Measurements from ENCODE around the gene EXOC3L4.
"Not testable (repeated sequence)": the region's sequence is repeated elsewhere in the genome, so short reads cannot be mapped to it uniquely, and the experiment has no call there.

DNA sequence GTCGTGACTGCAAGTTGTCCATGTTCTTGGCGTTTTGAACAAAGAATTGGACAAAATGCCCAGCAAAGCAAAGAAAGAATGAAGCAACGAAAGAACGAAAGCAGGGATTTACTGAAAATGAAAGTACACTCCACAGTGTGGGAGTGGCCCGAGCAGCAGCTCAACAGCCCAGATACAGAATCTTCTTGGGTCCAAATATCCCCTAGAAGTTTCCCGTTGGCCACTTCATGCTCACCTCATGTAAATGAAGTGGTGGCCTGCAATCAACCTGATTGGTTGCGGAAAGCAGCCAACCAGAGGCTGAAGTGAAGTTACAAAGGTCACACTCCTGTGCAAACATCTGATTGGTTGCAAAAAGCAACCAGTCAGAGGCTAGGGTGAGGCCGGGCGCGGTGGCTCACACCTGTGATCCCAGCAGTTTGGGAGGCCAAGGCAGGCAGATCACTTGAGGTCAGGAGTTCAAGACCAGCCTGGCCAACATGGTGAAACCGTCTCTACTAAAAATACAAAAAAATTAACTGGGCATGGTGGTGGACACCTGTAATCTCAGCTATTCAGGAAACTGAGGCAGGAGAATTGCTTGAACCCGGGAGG is 20.7 kb downstream of the EXOC3L4 start:
- not testable (repeated sequence) for TF ChIP-seq POLR2AphosphoS5 (IDR thresholded peaks at IDR 0.05; ENCODE audit: low read depth, low read length); RCOR1 (IDR thresholded peaks at IDR 0.05; ENCODE audit: low read length); CHD2 (IDR thresholded peaks at IDR 0.05; ENCODE audit: low read length, partially characterized antibody); RAD21 (IDR thresholded peaks at IDR 0.05; ENCODE audit: low read length); SMC3 (IDR thresholded peaks at IDR 0.05; ENCODE audit: low read depth, low read length); NRF1 (IDR thresholded peaks at IDR 0.05; ENCODE audit: low read depth, low read length); GABPA (IDR thresholded peaks at IDR 0.05; ENCODE audit: low read depth); TCF12 (IDR thresholded peaks at IDR 0.05); EZH2phosphoT487 (IDR thresholded peaks at IDR 0.05; ENCODE audit: borderline replicate concordance, low read depth)
- TF ChIP-seq, protein P1, sequence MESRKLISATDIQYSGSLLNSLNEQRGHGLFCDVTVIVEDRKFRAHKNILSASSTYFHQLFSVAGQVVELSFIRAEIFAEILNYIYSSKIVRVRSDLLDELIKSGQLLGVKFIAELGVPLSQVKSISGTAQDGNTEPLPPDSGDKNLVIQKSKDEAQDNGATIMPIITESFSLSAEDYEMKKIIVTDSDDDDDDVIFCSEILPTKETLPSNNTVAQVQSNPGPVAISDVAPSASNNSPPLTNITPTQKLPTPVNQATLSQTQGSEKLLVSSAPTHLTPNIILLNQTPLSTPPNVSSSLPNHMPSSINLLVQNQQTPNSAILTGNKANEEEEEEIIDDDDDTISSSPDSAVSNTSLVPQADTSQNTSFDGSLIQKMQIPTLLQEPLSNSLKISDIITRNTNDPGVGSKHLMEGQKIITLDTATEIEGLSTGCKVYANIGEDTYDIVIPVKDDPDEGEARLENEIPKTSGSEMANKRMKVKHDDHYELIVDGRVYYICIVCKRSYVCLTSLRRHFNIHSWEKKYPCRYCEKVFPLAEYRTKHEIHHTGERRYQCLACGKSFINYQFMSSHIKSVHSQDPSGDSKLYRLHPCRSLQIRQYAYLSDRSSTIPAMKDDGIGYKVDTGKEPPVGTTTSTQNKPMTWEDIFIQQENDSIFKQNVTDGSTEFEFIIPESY (IDR thresholded peaks at IDR 0.05; ENCODE audit: borderline replicate concordance, low read depth), result not testable (repeated sequence)
- TF ChIP-seq, protein P2, sequence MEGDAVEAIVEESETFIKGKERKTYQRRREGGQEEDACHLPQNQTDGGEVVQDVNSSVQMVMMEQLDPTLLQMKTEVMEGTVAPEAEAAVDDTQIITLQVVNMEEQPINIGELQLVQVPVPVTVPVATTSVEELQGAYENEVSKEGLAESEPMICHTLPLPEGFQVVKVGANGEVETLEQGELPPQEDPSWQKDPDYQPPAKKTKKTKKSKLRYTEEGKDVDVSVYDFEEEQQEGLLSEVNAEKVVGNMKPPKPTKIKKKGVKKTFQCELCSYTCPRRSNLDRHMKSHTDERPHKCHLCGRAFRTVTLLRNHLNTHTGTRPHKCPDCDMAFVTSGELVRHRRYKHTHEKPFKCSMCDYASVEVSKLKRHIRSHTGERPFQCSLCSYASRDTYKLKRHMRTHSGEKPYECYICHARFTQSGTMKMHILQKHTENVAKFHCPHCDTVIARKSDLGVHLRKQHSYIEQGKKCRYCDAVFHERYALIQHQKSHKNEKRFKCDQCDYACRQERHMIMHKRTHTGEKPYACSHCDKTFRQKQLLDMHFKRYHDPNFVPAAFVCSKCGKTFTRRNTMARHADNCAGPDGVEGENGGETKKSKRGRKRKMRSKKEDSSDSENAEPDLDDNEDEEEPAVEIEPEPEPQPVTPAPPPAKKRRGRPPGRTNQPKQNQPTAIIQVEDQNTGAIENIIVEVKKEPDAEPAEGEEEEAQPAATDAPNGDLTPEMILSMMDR (IDR thresholded peaks at IDR 0.05), result not testable (repeated sequence)
- TF ChIP-seq, protein P3, sequence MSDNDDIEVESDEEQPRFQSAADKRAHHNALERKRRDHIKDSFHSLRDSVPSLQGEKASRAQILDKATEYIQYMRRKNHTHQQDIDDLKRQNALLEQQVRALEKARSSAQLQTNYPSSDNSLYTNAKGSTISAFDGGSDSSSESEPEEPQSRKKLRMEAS (IDR thresholded peaks at IDR 0.05; ENCODE audit: low read depth), result not testable (repeated sequence)
- TF ChIP-seq, protein P4, sequence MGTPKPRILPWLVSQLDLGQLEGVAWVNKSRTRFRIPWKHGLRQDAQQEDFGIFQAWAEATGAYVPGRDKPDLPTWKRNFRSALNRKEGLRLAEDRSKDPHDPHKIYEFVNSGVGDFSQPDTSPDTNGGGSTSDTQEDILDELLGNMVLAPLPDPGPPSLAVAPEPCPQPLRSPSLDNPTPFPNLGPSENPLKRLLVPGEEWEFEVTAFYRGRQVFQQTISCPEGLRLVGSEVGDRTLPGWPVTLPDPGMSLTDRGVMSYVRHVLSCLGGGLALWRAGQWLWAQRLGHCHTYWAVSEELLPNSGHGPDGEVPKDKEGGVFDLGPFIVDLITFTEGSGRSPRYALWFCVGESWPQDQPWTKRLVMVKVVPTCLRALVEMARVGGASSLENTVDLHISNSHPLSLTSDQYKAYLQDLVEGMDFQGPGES (IDR thresholded peaks at IDR 0.05; ENCODE audit: low read depth, low read length), result not testable (repeated sequence)
- TF ChIP-seq, protein P5, sequence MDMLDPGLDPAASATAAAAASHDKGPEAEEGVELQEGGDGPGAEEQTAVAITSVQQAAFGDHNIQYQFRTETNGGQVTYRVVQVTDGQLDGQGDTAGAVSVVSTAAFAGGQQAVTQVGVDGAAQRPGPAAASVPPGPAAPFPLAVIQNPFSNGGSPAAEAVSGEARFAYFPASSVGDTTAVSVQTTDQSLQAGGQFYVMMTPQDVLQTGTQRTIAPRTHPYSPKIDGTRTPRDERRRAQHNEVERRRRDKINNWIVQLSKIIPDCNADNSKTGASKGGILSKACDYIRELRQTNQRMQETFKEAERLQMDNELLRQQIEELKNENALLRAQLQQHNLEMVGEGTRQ (IDR thresholded peaks at IDR 0.05; ENCODE audit: borderline replicate concordance, low read depth, low read length), result not testable (repeated sequence)

Measured in SK-N-SH (cell line).